H1 (cell line): ENCODE measurements around the gene INTS2. TPM values are rescaled to one million over a fixed set of nuclear protein-coding genes. Genes with fewer than 3 reads are reported as not detected.

ENCODE experiments used
- CBX8 ChIP-seq: fragments of 300-800, 300-1000 bp; sonication (generic); IDR thresholded peaks from 2 replicates; pipeline ENCODE4 v1.7.1; 2016; ENCODE audit warnings: low read depth, low read length, borderline replicate concordance
- CHD2 ChIP-seq: IDR thresholded peaks from 2 replicates; pipeline ENCODE4 v1.6.1; 2012; ENCODE audit warnings: low read length, improper control_type of control experiment
- CTCF ChIP-seq, 3 experiments: IDR thresholded peaks; 1 replicate in 2 of 3; 2 replicates in 1 of 3; pipeline versions ENCODE4 v1.5.1 to v1.6.1; 2011; ENCODE audit warnings: low read length in 3 of 3, mild to moderate bottlenecking in 3 of 3, inconsistent platforms in 2 of 3, low read depth in 1 of 3, moderate library complexity in 1 of 3; ENCODE audit not compliant: insufficient read depth in 1 of 3; ENCODE audit errors: control extremely low read depth in 1 of 3
- GABPA ChIP-seq: IDR thresholded peaks from 2 replicates; pipeline ENCODE4 v1.6.1; 2011; ENCODE audit warnings: mild to moderate bottlenecking, low read length, moderate library complexity, borderline replicate concordance; ENCODE audit not compliant: insufficient read depth
- JUND ChIP-seq: IDR thresholded peaks from 2 replicates; pipeline ENCODE4 v1.6.1; 2011; ENCODE audit warnings: mild to moderate bottlenecking, improper control_type of control experiment, low read length
- RAD21 ChIP-seq, 2 experiments: IDR thresholded peaks in 1 of 2; conservative IDR thresholded peaks in 1 of 2; 2 replicates each; pipeline ENCODE4 v1.6.1; 2011; ENCODE audit warnings: low read depth in 2 of 2, low read length in 2 of 2, improper control_type of control experiment in 1 of 2, inconsistent platforms in 1 of 2, mild to moderate bottlenecking in 1 of 2, moderate library complexity in 1 of 2
- TCF12 ChIP-seq: IDR thresholded peaks from 2 replicates; pipeline ENCODE4 v1.6.1; 2011; ENCODE audit warnings: low read depth, mild to moderate bottlenecking, low read length
- YY1 ChIP-seq: IDR thresholded peaks from 2 replicates; pipeline ENCODE4 v1.6.1; 2011; ENCODE audit warnings: low read depth, mild to moderate bottlenecking, low read length
- polyA plus RNA-seq, 7 experiments: library from polyadenylated mRNA; depleted of rRNA in 3 of 7; stranded (reverse) in 5 of 7; unstranded in 2 of 7; fragments of >200 nt in 5 of 7; fragments of 200-250 nt in 2 of 7; gene quantifications; 1 replicate in 5 of 7; 2 replicates in 1 of 7; 4 replicates in 1 of 7; pipeline versions ENCODE4 v1.2.1 to v1.2.3, GENCODE V29; 2011 to 2013; ENCODE audit warnings: missing spikeins in 2 of 7, mixed read lengths in 2 of 7
- total RNA-seq: library from RNA; stranded (reverse); fragmentation: NEBNext Ultra II Directional; extraction: Animal tissue kit (Norgen Biotek cat#: 25700); gene quantifications from 2 replicates; pipeline ENCODE4 v1.2.1, GENCODE V29; 2021

INTS2 gene
- total and polyA plus RNA-seq, 2 of the 8 experiments (the other 6 are each of a cell fraction or from before 2014, with no cell fraction given): 9.4 to 21.8 TPM

DNA sequence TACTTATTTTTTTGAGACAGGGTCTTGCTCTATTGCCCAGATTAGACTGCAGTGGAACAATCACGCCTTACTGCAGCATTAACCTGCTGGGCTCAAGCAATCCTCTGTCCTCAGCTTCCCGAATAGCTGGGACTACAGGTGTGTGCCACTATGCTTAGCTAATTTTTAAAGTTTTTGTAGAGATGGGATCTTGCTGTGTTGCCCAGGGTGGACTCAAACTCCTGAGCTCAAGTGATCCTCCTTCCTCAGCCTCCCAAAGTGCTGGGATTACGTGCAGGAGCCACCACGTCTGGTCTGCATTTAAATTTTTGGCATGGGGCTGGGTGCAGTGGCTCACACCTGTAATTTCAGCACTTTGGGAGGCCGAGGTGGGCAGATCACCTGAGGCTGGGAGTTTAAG is 41.0 kb upstream of the INTS2 start (continued):
- TF ChIP-seq CTCF (IDR thresholded peaks at IDR 0.05; ENCODE audit: control extremely low read depth in 1 of 3, insufficient read depth in 1 of 3, low read depth in 1 of 3, low read length in 3 of 3) (no peak), TCF12 (no peak), GABPA (no peak), CHD2 (no peak), YY1 (no peak), JUND (no peak), CBX8 (no peak), RAD21 (IDR thresholded peaks at IDR 0.05 in 1 of 2, conservative IDR thresholded peaks at IDR 0.05 in 1 of 2; ENCODE audit: low read depth in 2 of 2, low read length in 2 of 2) (no peak)
